Loucy (cell line): ENCODE results near the gene KDM2B.

Experiments
- H2AFZ ChIP-seq: fragments of 200-600 bp; sonication (generic); 2 replicates; pipeline ENCODE4 v1.6.0; 2016; ENCODE audit warnings: antibody characterized with exemption, mild to moderate bottlenecking, low read length, moderate library complexity
- H3F3A ChIP-seq: fragments of 200-600 bp; 2 replicates; pipeline ENCODE4 v1.6.0; 2016; ENCODE audit warnings: antibody characterized with exemption, low read depth, mild to moderate bottlenecking
- H3K27me3 ChIP-seq: fragments of 200-600 bp; sonication (generic); 2 replicates; pipeline ENCODE4 v1.6.1; 2014; ENCODE audit warnings: low read length, mild to moderate bottlenecking; ENCODE audit not compliant: insufficient read depth, poor library complexity, severe bottlenecking
- H3K36me3 ChIP-seq: fragments of 200-600 bp; sonication (generic); 2 replicates; pipeline ENCODE4 v1.6.1; 2016; ENCODE audit warnings: low read length; ENCODE audit not compliant: insufficient read depth
- H3K4me1 ChIP-seq: fragments of 200-600 bp; sonication (generic); 2 replicates; pipeline ENCODE4 v1.5.1; 2014; ENCODE audit warnings: low read length, mild to moderate bottlenecking; ENCODE audit not compliant: insufficient read depth, poor library complexity, severe bottlenecking
- H3K4me2 ChIP-seq: fragments of 200-600 bp; sonication (generic); 2 replicates; pipeline ENCODE4 v1.6.0; 2014; ENCODE audit warnings: antibody characterized with exemption, low read length, low read depth, mild to moderate bottlenecking; ENCODE audit not compliant: poor library complexity, severe bottlenecking
- H3K4me3 ChIP-seq: fragments of 200-600 bp; sonication (generic); 2 replicates; pipeline ENCODE4 v1.5.1; 2014; ENCODE audit warnings: low read length, mild to moderate bottlenecking, mixed read lengths; ENCODE audit not compliant: poor library complexity, severe bottlenecking
- H3K79me2 ChIP-seq: fragments of 200-600 bp; sonication (generic); 2 replicates; pipeline ENCODE4 v1.6.1; 2014; ENCODE audit warnings: low read length; ENCODE audit not compliant: insufficient read depth
- H3K9ac ChIP-seq: fragments of 200-600 bp; sonication (generic); 2 replicates; pipeline ENCODE4 v1.6.0; 2014; ENCODE audit warnings: mild to moderate bottlenecking, low read depth, low read length, moderate library complexity; ENCODE audit not compliant: poor library complexity, severe bottlenecking
- H3K9me2 ChIP-seq: fragments of 200-600 bp; sonication (generic); replicated peaks from 2 replicates; pipeline ENCODE4 v1.6.1; 2016; ENCODE audit warnings: low read depth, low read length, mixed read lengths
- H3K9me3 ChIP-seq: fragments of 200-600 bp; sonication (generic); 2 replicates; pipeline ENCODE4 v1.6.1; 2014; ENCODE audit warnings: mild to moderate bottlenecking, antibody characterized with exemption, low read length, low read depth; ENCODE audit not compliant: insufficient read depth
- H4K20me1 ChIP-seq: fragments of 200-600 bp; sonication (generic); 2 replicates; pipeline ENCODE4 v1.6.0; 2014; ENCODE audit warnings: antibody characterized with exemption, low read length, mild to moderate bottlenecking; ENCODE audit not compliant: insufficient read depth, poor library complexity, severe bottlenecking
- CTCF ChIP-seq: fragments of 200-600 bp; sonication (generic); conservative IDR thresholded peaks from 2 replicates; pipeline ENCODE4 v1.5.1; 2014; ENCODE audit warnings: mild to moderate bottlenecking, antibody characterized with exemption, low read length
- EZH2phosphoT487 ChIP-seq: fragments of 200-600 bp; IDR thresholded peaks from 2 replicates; pipeline ENCODE4 v1.6.1; 2018; ENCODE audit warnings: antibody characterized with exemption, mild to moderate bottlenecking, moderate library complexity, borderline replicate concordance

The KDM2B gene

GRCh38 chr12:121400332-121401139 is 180.3 kb downstream of the KDM2B start:
- no peaks in the 10 kb centered on the region for H3K9me3 ChIP-seq
- H2AFZ ChIP-seq, result peak overlapping the region; percentile 47
- no peaks in the 10 kb centered on the region for H3F3A ChIP-seq
- H3K27me3 ChIP-seq, result no peaks in the 10 kb centered on the region
- H3K9ac ChIP-seq, result peak overlapping the region; percentile 87
- H3K4me1 ChIP-seq, result peaks cover 36% of the 10 kb centered on the region
- TF ChIP-seq CTCF (no peak), EZH2phosphoT487 (no peak)
- H3K9me2 ChIP-seq, result no peaks in the 10 kb centered on the region
- peak overlapping the region; percentile 97 for H3K4me2 ChIP-seq
- H4K20me1 ChIP-seq, result peaks cover 24% of the 10 kb centered on the region
- H3K79me2 ChIP-seq, result peaks cover 63% of the 10 kb centered on the region
- H3K4me3 ChIP-seq, result peak overlapping the region; percentile 86
- H3K36me3 ChIP-seq, result no peaks in the 10 kb centered on the region; the same call in 1 of the 2 replicates

GRCh38 chr12:121399391-121400331 is 181.2 kb downstream of the KDM2B start, which contains the start of gene RNF34:
RNF34 (plus strand) TSS chr12:121400118; CDS start chr12:121400213, 95 bp downstream.
- Histone ChIP-seq H3K27me3 (no peaks in the 10 kb centered on the region), H4K20me1 (peaks cover 21% of the 10 kb centered on the region), H3K4me1 (peaks cover 30% of the 10 kb centered on the region), H3K9ac (peak within 1 kb of the TSS; percentile 87), H3F3A (no peaks in the 10 kb centered on the region), H3K79me2 (peaks cover 56% of the 10 kb centered on the region), H3K9me2 (no peaks in the 10 kb centered on the region), H3K9me3 (no peaks in the 10 kb centered on the region), H2AFZ (peak within 1 kb of the TSS; percentile 80), H3K36me3 (no peaks in the 10 kb centered on the region), H3K4me3 (peak within 1 kb of the TSS; percentile 86), H3K4me2 (peak within 1 kb of the TSS; percentile 97)
- TF ChIP-seq CTCF, result no peak
- no peak for TF ChIP-seq EZH2phosphoT487

GRCh38 chr12:121398355-121398754 is 182.5 kb downstream of the KDM2B start:
- Histone ChIP-seq H3K9me3 (no peaks in the 10 kb centered on the region), H3K36me3 (no peaks in the 10 kb centered on the region), H3K4me3 (peak overlapping the region; percentile 86), H3K4me2 (peak overlapping the region; percentile 77), H4K20me1 (peaks cover 21% of the 10 kb centered on the region), H3K4me1 (peaks cover 30% of the 10 kb centered on the region), H3K9me2 (no peaks in the 10 kb centered on the region), H2AFZ (no peak overlapping the region), H3K27me3 (no peaks in the 10 kb centered on the region), H3F3A (no peaks in the 10 kb centered on the region), H3K9ac (peak overlapping the region; percentile 86), H3K79me2 (peaks cover 45% of the 10 kb centered on the region)
- TF ChIP-seq CTCF (no peak), EZH2phosphoT487 (no peak)
